GM12878 (cell line): Measurements from ENCODE around the gene WIPF1. TPM values are rescaled to one million over a fixed set of nuclear protein-coding genes. Genes with fewer than 3 reads are reported as not detected.

Experiments used
- ATAC-seq: fragments of 200-7000 bp; cut with Tn5 transposase; 3 replicates; pipeline ENCODE4 v1.9.1; 2020; ENCODE audit warnings: mild to moderate bottlenecking, moderate library complexity
- BruUV-seq: library from RNA; stranded (reverse); fragments of 400-500 nt; replicated peaks from 2 replicates; lab custom pipeline; 2021; lab: Mats Ljungman, UMichigan
- CTCF ChIA-PET: fragments of 300-600 bp; sonication (Branson Sonifier 250); formaldehyde crosslinking; extraction: SDS; loops from one replicate; lab custom pipeline; 2021; ENCODE audit warnings: inconsistent platforms; lab: Yijun Ruan, JAX
- POLR2A ChIA-PET: fragments of 350-600 bp; formaldehyde crosslinking; extraction: SDS; loops from one replicate; lab custom pipeline; 2021; ENCODE audit warnings: inconsistent platforms; lab: Charles Lee
- RAD21 ChIA-PET: fragments of 300-600 bp; sonication (Branson Sonifier 250); formaldehyde crosslinking; loops from one replicate; lab custom pipeline; 2023; ENCODE audit warnings: antibody characterized with exemption; ENCODE audit not compliant: unreplicated experiment; lab: Charles Lee
- SMC1A ChIA-PET: fragments of 300-600 bp; sonication (Branson Sonifier 250); formaldehyde crosslinking; loops from one replicate; lab custom pipeline; 2023; ENCODE audit not compliant: unreplicated experiment, uncharacterized antibody; lab: Charles Lee
- DNase-seq: peaks from one replicate; pipeline ENCODE4 v3.0.0-alpha.2; 2011; ENCODE audit warnings: low read depth, low spot score
- FAIRE-seq: peaks from 3 replicates; lab custom pipeline; 2011; peaks lifted over from hg19 to GRCh38; lab: Jason Lieb, UNC
- H2AFZ ChIP-seq: 2 replicates; pipeline ENCODE4 v1.6.0; 2011; ENCODE audit warnings: low read depth, low read length, control low read depth; ENCODE audit not compliant: control insufficient read depth
- H3K27ac ChIP-seq: 2 replicates; pipeline ENCODE4 v1.5.1; 2011; ENCODE audit warnings: control low read depth; ENCODE audit not compliant: control insufficient read depth, insufficient read depth
- H3K27me3 ChIP-seq, 2 experiments: replicated peaks in 1 of 2; 2 replicates each; pipeline versions ENCODE4 v1.6.0 to v1.6.1; 2011; ENCODE audit warnings: low read length in 1 of 2; ENCODE audit not compliant: control insufficient read depth in 2 of 2, insufficient read depth in 2 of 2
- H3K36me3 ChIP-seq, 2 experiments: 2 replicates each; pipeline ENCODE4 v1.5.1; 2011; ENCODE audit warnings: low read length in 1 of 2; ENCODE audit not compliant: control insufficient read depth in 2 of 2, insufficient read depth in 2 of 2
- H3K4me1 ChIP-seq: 2 replicates; pipeline ENCODE4 v1.6.1; 2011; ENCODE audit warnings: mild to moderate bottlenecking, low read length, moderate library complexity, mixed read lengths; ENCODE audit not compliant: control insufficient read depth, insufficient read depth
- H3K4me2 ChIP-seq: 2 replicates; pipeline ENCODE4 v1.6.0; 2011; ENCODE audit warnings: control low read depth; ENCODE audit not compliant: control insufficient read depth, insufficient read depth
- H3K4me3 ChIP-seq: fragments of 200-600 bp; sonication (generic); 2 replicates; pipeline ENCODE4 v1.5.1; 2016
- H3K79me2 ChIP-seq: 2 replicates; pipeline ENCODE4 v1.6.0; 2011; ENCODE audit warnings: low read length; ENCODE audit not compliant: control insufficient read depth, insufficient read depth
- H3K9ac ChIP-seq: 2 replicates; pipeline ENCODE4 v1.8.0; 2011; ENCODE audit warnings: low read length, control low read depth, mixed read lengths; ENCODE audit not compliant: control insufficient read depth, insufficient read depth
- H3K9me3 ChIP-seq: replicated peaks from 3 replicates; pipeline ENCODE4 v1.5.1; 2011; ENCODE audit warnings: mild to moderate bottlenecking, low read length; ENCODE audit not compliant: control insufficient read depth, insufficient read depth
- H4K20me1 ChIP-seq: 2 replicates; pipeline ENCODE4 v1.6.0; 2011; ENCODE audit not compliant: control insufficient read depth, insufficient read depth
- NKRF ChIP-seq: fragments of 450-650 bp; conservative IDR thresholded peaks from 2 replicates; pipeline ENCODE4 v1.6.1; 2017; ENCODE audit warnings: mild to moderate bottlenecking, moderate library complexity
- PBX3 ChIP-seq: IDR thresholded peaks from 2 replicates; pipeline ENCODE4 v1.6.1; 2011; ENCODE audit warnings: mild to moderate bottlenecking, low read depth, low read length, moderate library complexity; ENCODE audit not compliant: insufficient replicate concordance
- WGBS: methylation state at CpG from one replicate; pipeline ENCODE4 v1.1.6; 2016; ENCODE audit warnings: low lambda C conversion rate; ENCODE audit not compliant: insufficient replicate concordance, insufficient coverage; ENCODE audit errors: missing lambda C conversion rate; 5-methylcytosine and 5-hydroxymethylcytosine counted together
- in situ Hi-C: fragments of 300-500 bp; cut with MboI; formaldehyde crosslinking; loops from 9 replicates; pipeline ENCODE4 v1.14.3; 2018; ENCODE audit warnings: mixed read lengths
- intact Hi-C: fragments of 100-400 bp; cut with micrococcal nuclease; formaldehyde crosslinking; loops from one replicate; pipeline ENCODE4 v1.14.2; 2022; ENCODE audit not compliant: unreplicated experiment
- polyA plus RNA-seq, 11 experiments: library from polyadenylated mRNA; depleted of rRNA in 4 of 11; unstranded in 6 of 11; stranded (reverse) in 5 of 11; fragments of >200 nt; fragmentation: Nextera tagmentation in 4 of 11; fragmentation: Illumina TruSeq in 1 of 11; extraction: Ambion mirVana in 4 of 11; extraction: Trizol in 1 of 11; gene quantifications; 1 replicate in 1 of 11; 2 replicates in 10 of 11; pipeline versions ENCODE4 v1.2.1 to v1.2.3, GENCODE V29; 2011 to 2016; ENCODE audit warnings: inconsistent platforms in 2 of 11, missing spikeins in 2 of 11, low read depth in 1 of 11
- total RNA-seq, 4 experiments: library from RNA; depleted of rRNA in 3 of 4; stranded (reverse); fragments of >200 nt in 3 of 4; fragmentation: Illumina TruSeq in 1 of 4; extraction: Trizol in 1 of 4; gene quantifications; 2 replicates each; pipeline versions ENCODE4 v1.2.1 to v1.2.3, GENCODE V29; 2013 to 2021

Gene WIPF1
- total and polyA plus RNA-seq, 10 of the 15 experiments (the other 5 are each of a cell fraction or from before 2014, with no cell fraction given) = 23.1 to 188 (median 68.9) TPM

GRCh38 chr2:174629506-174629905 is 31.9 kb upstream of the WIPF1 start (continued):
- TF ChIP-seq PBX3 = no peak

- no peaks in the 10 kb centered on the region for H3K27me3 ChIP-seq
- BruUV-seq = no TSS peak
- SMC1A ChIA-PET = interaction anchor here (0.6 to 16.0 kb wide), 6 partner anchors 15 to 1398 kb away, joined by 3 to 512 read pairs (median 3); partner anchors contain the start of gene WIPF1
- ATAC-seq = no peak
- no peak overlapping the region for H3K27ac ChIP-seq
- intact Hi-C loops = no loop called here
- no peak for TF ChIP-seq NKRF
- no peak overlapping the region for H3K4me2 ChIP-seq
- H3K9ac ChIP-seq = no peak overlapping the region
- no peak for DNase-seq
- peaks cover 1 to 10% of the 10 kb centered on the region in 2 experiments; a peak in 2 of 4 replicates for H3K36me3 ChIP-seq
- H3K79me2 ChIP-seq = peaks cover 30% of the 10 kb centered on the region
- in situ Hi-C loops = no loop called here
- CTCF ChIA-PET = interaction anchor here (0.7 to 2.0 kb wide), 4 partner anchors 25 to 67 kb away, joined by 3 to 6 read pairs (median 3); no protein-coding TSS in a partner anchor
- H3K4me1 ChIP-seq = peaks cover 9% of the 10 kb centered on the region
- POLR2A ChIA-PET = interaction anchor here (0.8 to 1.5 kb wide), 4 partner anchors 13 to 20 kb away, joined by 3 to 4 read pairs (median 3); no protein-coding TSS in a partner anchor
- no peaks in the 10 kb centered on the region for H3K9me3 ChIP-seq
- RAD21 ChIA-PET = interaction anchor here (1.0 to 2.2 kb wide), 3 partner anchors 12 to 34 kb away, joined by 3 to 10 read pairs (median 3); no protein-coding TSS in a partner anchor
- H4K20me1 ChIP-seq = no peaks in the 10 kb centered on the region
- WGBS = 95% methylated on average over 2 of the region's 2 CpGs
- no peak overlapping the region for H2AFZ ChIP-seq
- no peak overlapping the region for H3K4me3 ChIP-seq
- no peak for FAIRE-seq
These were observed 31.0 kb upstream of the WIPF1 start for GRCh38 chr2:174628528-174629169.
